GM23338 (cell line): Measurements from ENCODE around the gene SCN11A.

Source experiments
- CTCF ChIP-seq, 2 experiments: fragments of 200-600 bp in 1 of 2; sonication (generic) in 1 of 2; conservative IDR thresholded peaks; 2 replicates each; pipeline versions ENCODE4 v1.5.1 to v1.6.1; 2016 to 2017; ENCODE audit warnings: antibody characterized with exemption in 2 of 2, low read depth in 2 of 2, mild to moderate bottlenecking in 2 of 2, moderate library complexity in 1 of 2
- EZH2 ChIP-seq: fragments of 200-600 bp; sonication (generic); IDR thresholded peaks from one replicate; pipeline ENCODE4 v1.8.0; 2017; ENCODE audit warnings: antibody characterized with exemption, mild to moderate bottlenecking, low read depth; ENCODE audit not compliant: unreplicated experiment
- JUNB ChIP-seq: IDR thresholded peaks from one replicate; pipeline ENCODE4 v1.6.1; 2016; ENCODE audit warnings: antibody characterized with exemption; ENCODE audit not compliant: unreplicated experiment
- POLR2AphosphoS5 ChIP-seq: IDR thresholded peaks from 2 replicates; pipeline ENCODE4 v1.6.1; 2016; ENCODE audit warnings: antibody characterized with exemption, low read depth
- REST ChIP-seq: IDR thresholded peaks from one replicate; pipeline ENCODE4 v1.6.1; 2018; ENCODE audit warnings: antibody characterized with exemption; ENCODE audit not compliant: unreplicated experiment
- STAT1 ChIP-seq: IDR thresholded peaks from one replicate; pipeline ENCODE4 v1.6.1; 2016; ENCODE audit warnings: antibody characterized with exemption; ENCODE audit not compliant: unreplicated experiment

GRCh38 chr3:39019299-39019698, 32.4 kb downstream of the SCN11A start:
- TF ChIP-seq CTCF (conservative IDR thresholded peaks at IDR 0.05; ENCODE audit: low read depth in 2 of 2) = no peak
- TF ChIP-seq POLR2AphosphoS5 = no peak
- no peak for TF ChIP-seq REST
- no peak for TF ChIP-seq STAT1
- no peak for TF ChIP-seq EZH2
- TF ChIP-seq JUNB = no peak
